Endodermal cell (in vitro differentiated cells): Measurements from ENCODE around the gene TSC22D2. TPM values are rescaled to one million over a fixed set of nuclear protein-coding genes. Genes with fewer than 3 reads are reported as not detected.

Source experiments
- DNase-seq: peaks from one replicate; pipeline ENCODE4 v3.0.0-alpha.2; 2017
- H3K27ac ChIP-seq: 2 replicates; pipeline ENCODE4 v1.5.1; 2013; ENCODE audit warnings: mild to moderate bottlenecking, low read depth, low read length, moderate library complexity
- H3K27me3 ChIP-seq: 2 replicates; pipeline ENCODE4 v1.6.1; 2013; ENCODE audit warnings: mild to moderate bottlenecking, low read length, moderate library complexity; ENCODE audit not compliant: insufficient read depth, control insufficient read depth, poor library complexity, severe bottlenecking
- H3K36me3 ChIP-seq: 2 replicates; pipeline ENCODE4 v1.7.0; 2013; ENCODE audit warnings: mild to moderate bottlenecking, low read length, moderate library complexity; ENCODE audit not compliant: control insufficient read depth, insufficient read depth
- H3K4me1 ChIP-seq: one replicate; pipeline ENCODE4 v1.7.0; 2013; ENCODE audit warnings: low read length; ENCODE audit not compliant: control insufficient read depth, insufficient read depth
- H3K4me3 ChIP-seq: 2 replicates; pipeline ENCODE4 v1.5.1; 2013; ENCODE audit warnings: mild to moderate bottlenecking, low read length, moderate library complexity
- H3K9ac ChIP-seq: 2 replicates; pipeline ENCODE4 v1.6.1; 2013; ENCODE audit warnings: mild to moderate bottlenecking, low read length, moderate library complexity; ENCODE audit not compliant: poor library complexity, severe bottlenecking; ENCODE audit errors: extremely low read depth
- H3K9me3 ChIP-seq: 2 replicates; pipeline ENCODE4 v1.6.1; 2013; ENCODE audit warnings: mild to moderate bottlenecking, low read length, moderate library complexity; ENCODE audit not compliant: control insufficient read depth
- H3K27ac Mint-ChIP-seq: 2 replicates; pipeline ENCODE4 v1.8.0; 2020; ENCODE audit warnings: mixed read lengths
- H3K27me3 Mint-ChIP-seq: 2 replicates; pipeline ENCODE4 v1.8.0; 2021; ENCODE audit warnings: mild to moderate bottlenecking, mixed read lengths; ENCODE audit not compliant: insufficient read depth
- H3K36me3 Mint-ChIP-seq: 2 replicates; pipeline ENCODE4 v1.8.0; 2020; ENCODE audit warnings: low read depth, mixed read lengths
- H3K4me1 Mint-ChIP-seq: 2 replicates; pipeline ENCODE4 v1.8.0; 2020; ENCODE audit warnings: mixed read lengths
- H3K4me3 Mint-ChIP-seq: 2 replicates; pipeline ENCODE4 v1.8.0; 2020; ENCODE audit warnings: mild to moderate bottlenecking, moderate library complexity, mixed read lengths
- H3K9me3 Mint-ChIP-seq: 2 replicates; pipeline ENCODE4 v1.8.0; 2020; ENCODE audit warnings: mild to moderate bottlenecking, mixed read lengths
- WGBS, 2 experiments: methylation state at CpG; one replicate each; pipeline versions ENCODE4 v1.1.5 to v1.1.7; 2013; ENCODE audit warnings: missing lambda C conversion rate in 2 of 2, mixed read lengths in 1 of 2; ENCODE audit not compliant: insufficient coverage in 1 of 2, insufficient read length in 1 of 2; 5-methylcytosine and 5-hydroxymethylcytosine counted together
- total RNA-seq, 2 donors: library from RNA; stranded (reverse); fragmentation: NEBNext Ultra II Directional in 1 of 2; extraction: Animal tissue kit (Norgen Biotek cat#: 25700) in 1 of 2; gene quantifications; 2 replicates in 1 of 2; 3 replicates in 1 of 2; pipeline ENCODE4 v1.2.1, GENCODE V29; 2021
- TF ChIP-seq, protein P1 (sequence below): fragments of 200-600 bp; sonication (generic); conservative IDR thresholded peaks from 2 replicates; pipeline ENCODE4 v1.5.0; 2021; ENCODE audit warnings: antibody characterized with exemption, mild to moderate bottlenecking

The TSC22D2 gene
- total RNA-seq, 2 donors from 2014 or later: 25.6 to 29.1 TPM

DNA sequence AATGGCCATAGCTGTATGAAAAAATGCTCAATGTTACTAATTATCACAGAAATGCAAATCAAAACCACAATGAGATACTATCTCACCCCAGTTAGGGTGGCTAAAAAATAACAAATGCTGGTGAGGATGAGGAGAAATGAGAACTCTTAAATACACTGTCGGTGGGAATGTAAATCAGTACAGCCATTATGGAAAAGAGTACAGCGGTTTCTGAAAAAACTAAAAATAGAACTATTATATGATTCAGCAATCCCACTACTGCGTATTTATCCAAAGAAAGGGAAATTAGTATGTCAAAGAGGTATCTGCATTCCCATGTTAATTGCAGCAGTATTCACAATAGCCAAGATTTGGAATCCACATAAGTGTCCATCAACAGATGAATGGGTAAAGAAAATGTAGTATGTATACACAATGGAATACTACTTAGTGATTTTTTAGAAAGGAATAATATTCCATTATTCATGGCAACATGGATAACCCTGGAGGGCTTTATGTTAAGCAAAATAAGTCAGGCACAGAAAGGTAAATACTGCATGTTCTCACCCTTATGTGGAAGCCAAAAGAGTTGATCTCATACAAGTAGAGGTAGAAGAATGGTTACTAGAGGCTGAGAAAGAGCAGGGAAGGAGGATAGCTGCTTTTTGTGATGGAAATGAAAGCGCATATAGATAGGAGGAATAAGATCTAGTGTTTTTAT, 103.2 kb downstream of the TSC22D2 start:
- no peak overlapping the region for H3K9ac ChIP-seq
- TF ChIP-seq, protein P1, sequence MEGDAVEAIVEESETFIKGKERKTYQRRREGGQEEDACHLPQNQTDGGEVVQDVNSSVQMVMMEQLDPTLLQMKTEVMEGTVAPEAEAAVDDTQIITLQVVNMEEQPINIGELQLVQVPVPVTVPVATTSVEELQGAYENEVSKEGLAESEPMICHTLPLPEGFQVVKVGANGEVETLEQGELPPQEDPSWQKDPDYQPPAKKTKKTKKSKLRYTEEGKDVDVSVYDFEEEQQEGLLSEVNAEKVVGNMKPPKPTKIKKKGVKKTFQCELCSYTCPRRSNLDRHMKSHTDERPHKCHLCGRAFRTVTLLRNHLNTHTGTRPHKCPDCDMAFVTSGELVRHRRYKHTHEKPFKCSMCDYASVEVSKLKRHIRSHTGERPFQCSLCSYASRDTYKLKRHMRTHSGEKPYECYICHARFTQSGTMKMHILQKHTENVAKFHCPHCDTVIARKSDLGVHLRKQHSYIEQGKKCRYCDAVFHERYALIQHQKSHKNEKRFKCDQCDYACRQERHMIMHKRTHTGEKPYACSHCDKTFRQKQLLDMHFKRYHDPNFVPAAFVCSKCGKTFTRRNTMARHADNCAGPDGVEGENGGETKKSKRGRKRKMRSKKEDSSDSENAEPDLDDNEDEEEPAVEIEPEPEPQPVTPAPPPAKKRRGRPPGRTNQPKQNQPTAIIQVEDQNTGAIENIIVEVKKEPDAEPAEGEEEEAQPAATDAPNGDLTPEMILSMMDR: no peak
- WGBS, 2 experiments: 50 to 87% methylated on average over 1 to 3 of the region's 4 CpGs
- peaks cover 4% of the 10 kb centered on the region for H3K4me1 ChIP-seq
- Mint-ChIP-seq H3K27ac (no peak overlapping the region), H3K27me3 (no peaks in the 10 kb centered on the region), H3K36me3 (no peaks in the 10 kb centered on the region), H3K4me1 (peaks cover 6% of the 10 kb centered on the region), H3K9me3 (peaks cover 10% of the 10 kb centered on the region), H3K4me3 (no peak overlapping the region)
- H3K27ac ChIP-seq: no peak overlapping the region
- no peak overlapping the region for H3K4me3 ChIP-seq
- no peaks in the 10 kb centered on the region for H3K36me3 ChIP-seq
- DNase-seq: no peak
- no peaks in the 10 kb centered on the region for H3K27me3 ChIP-seq
- peaks cover 8% of the 10 kb centered on the region for H3K9me3 ChIP-seq

DNA sequence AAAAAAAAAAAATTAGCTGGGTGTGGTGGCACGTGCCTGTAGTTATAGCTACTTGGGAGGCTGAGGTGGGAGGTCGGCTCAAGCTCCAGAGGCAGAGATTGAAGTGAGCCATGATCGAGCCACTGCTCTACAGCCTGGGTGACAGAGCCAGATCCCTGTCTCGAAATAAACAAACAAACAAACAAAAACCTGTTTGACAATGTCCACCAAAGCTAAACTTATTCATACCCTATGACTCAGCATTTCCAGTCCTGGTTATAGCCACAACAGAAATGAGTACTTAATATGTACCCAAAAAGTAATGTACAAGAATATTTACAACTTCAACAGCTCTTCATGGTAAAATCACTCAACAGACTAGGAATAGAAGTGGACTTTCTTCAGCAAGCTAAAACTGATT, 107.1 kb downstream of the TSC22D2 start:
- Histone ChIP-seq H3K36me3 (no peaks in the 10 kb centered on the region), H3K9me3 (peaks cover 40% of the 10 kb centered on the region), H3K4me3 (no peak overlapping the region), H3K27ac (no peak overlapping the region), H3K4me1 (peaks cover 4% of the 10 kb centered on the region), H3K27me3 (no peaks in the 10 kb centered on the region), H3K9ac (no peak overlapping the region)
- Mint-ChIP-seq H3K4me3 (no peak overlapping the region), H3K36me3 (peaks cover 8% of the 10 kb centered on the region), H3K9me3 (peaks cover 27% of the 10 kb centered on the region), H3K4me1 (peaks cover 6% of the 10 kb centered on the region), H3K27ac (no peak overlapping the region), H3K27me3 (peaks cover 1% of the 10 kb centered on the region)
- TF ChIP-seq, protein P1: no peak
- WGBS, 2 experiments: 94% methylated on average over 4 of the region's 4 CpGs; no CpG with 5 or more reads in 1 of the 2 experiments
- DNase-seq: no peak

Other genes starting within 250 kb of the TSC22D2 start
- 10 to 100 TPM; 78.4 to 81.8 TPM for gene SERP1, start 138.2 kb downstream of the TSC22D2 start, total RNA-seq
- gene EIF2A, start 138.5 kb downstream of the TSC22D2 start, total RNA-seq: 10 to 100 TPM; 63.5 to 63.7 TPM
- 10 to 100 TPM; 70.8 to 75.9 TPM for gene SELENOT, start 195.0 kb downstream of the TSC22D2 start, total RNA-seq